Dendritic cell treated with granulocyte-macrophage colony-stimulating factor and Interleukin-4, amounts not matched to agents 40 ng/mL and 50 ng/mL, for 4 days (primary cell): ENCODE results near the gene FASN.

Experiments used
- H3K27ac Mint-ChIP-seq: one replicate; pipeline ENCODE4 v1.8.0; 2022; ENCODE audit warnings: mild to moderate bottlenecking, mixed read lengths
- H3K27me3 Mint-ChIP-seq: one replicate; pipeline ENCODE4 v1.8.0; 2022; ENCODE audit warnings: mild to moderate bottlenecking, mixed read lengths
- H3K36me3 Mint-ChIP-seq: one replicate; pipeline ENCODE4 v1.8.0; 2022; ENCODE audit warnings: low read depth, mixed read lengths
- H3K4me1 Mint-ChIP-seq: one replicate; pipeline ENCODE4 v1.8.0; 2022; ENCODE audit warnings: low read depth, mixed read lengths
- H3K4me3 Mint-ChIP-seq: one replicate; pipeline ENCODE4 v1.8.0; 2022; ENCODE audit warnings: mild to moderate bottlenecking, moderate library complexity, mixed read lengths
- H3K9me3 Mint-ChIP-seq: one replicate; pipeline ENCODE4 v1.8.0; 2022; ENCODE audit warnings: mixed read lengths
- intact Hi-C: fragments of 100-400 bp; cut with micrococcal nuclease; formaldehyde crosslinking; loops from one replicate; pipeline ENCODE4 v1.15.0; 2022

Gene FASN

DNA sequence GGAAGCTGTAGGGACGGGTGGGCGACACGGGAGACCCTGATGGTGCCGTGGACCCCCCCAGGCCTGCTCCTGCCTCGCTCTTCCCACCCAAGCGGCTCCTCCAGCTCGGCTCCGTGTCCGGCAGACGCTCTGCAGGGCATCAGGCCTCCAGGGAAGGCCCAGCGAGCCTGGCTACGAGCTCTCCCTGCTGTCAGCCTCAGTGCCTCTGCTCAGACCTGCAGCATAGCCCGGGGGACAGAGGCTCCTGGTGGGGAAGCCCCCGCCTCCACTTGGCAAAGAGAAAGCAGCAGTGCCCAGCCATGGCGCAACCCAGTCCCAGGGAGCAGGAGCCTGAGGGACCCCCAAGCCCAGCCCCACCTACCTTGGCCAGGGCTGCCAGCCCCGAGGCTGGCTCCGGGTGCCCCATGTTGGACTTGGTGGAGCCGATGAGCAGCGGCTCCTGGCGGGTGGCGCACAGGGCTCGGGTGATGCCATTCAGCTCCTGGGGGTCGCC, 5.9 kb downstream of the FASN start:
- H3K27ac Mint-ChIP-seq = no peak overlapping the region
- no peaks in the 10 kb centered on the region for H3K9me3 Mint-ChIP-seq
- peaks cover 97% of the 10 kb centered on the region for H3K36me3 Mint-ChIP-seq
- H3K27me3 Mint-ChIP-seq = peaks cover 2% of the 10 kb centered on the region
- H3K4me1 Mint-ChIP-seq = peaks cover 19% of the 10 kb centered on the region
- intact Hi-C loops = no loop called here
- H3K4me3 Mint-ChIP-seq = no peak overlapping the region

- H3K4me1 Mint-ChIP-seq = peaks cover 13% of the 10 kb centered on the region
- no peak overlapping the region for H3K27ac Mint-ChIP-seq
- no peak overlapping the region for H3K4me3 Mint-ChIP-seq
- no peaks in the 10 kb centered on the region for H3K9me3 Mint-ChIP-seq
- intact Hi-C loops = no loop called here
- H3K27me3 Mint-ChIP-seq = no peaks in the 10 kb centered on the region
- peaks cover 99% of the 10 kb centered on the region for H3K36me3 Mint-ChIP-seq
Measured at GRCh38 chr17:82091264-82092066, 6.6 kb downstream of the FASN start.

DNA sequence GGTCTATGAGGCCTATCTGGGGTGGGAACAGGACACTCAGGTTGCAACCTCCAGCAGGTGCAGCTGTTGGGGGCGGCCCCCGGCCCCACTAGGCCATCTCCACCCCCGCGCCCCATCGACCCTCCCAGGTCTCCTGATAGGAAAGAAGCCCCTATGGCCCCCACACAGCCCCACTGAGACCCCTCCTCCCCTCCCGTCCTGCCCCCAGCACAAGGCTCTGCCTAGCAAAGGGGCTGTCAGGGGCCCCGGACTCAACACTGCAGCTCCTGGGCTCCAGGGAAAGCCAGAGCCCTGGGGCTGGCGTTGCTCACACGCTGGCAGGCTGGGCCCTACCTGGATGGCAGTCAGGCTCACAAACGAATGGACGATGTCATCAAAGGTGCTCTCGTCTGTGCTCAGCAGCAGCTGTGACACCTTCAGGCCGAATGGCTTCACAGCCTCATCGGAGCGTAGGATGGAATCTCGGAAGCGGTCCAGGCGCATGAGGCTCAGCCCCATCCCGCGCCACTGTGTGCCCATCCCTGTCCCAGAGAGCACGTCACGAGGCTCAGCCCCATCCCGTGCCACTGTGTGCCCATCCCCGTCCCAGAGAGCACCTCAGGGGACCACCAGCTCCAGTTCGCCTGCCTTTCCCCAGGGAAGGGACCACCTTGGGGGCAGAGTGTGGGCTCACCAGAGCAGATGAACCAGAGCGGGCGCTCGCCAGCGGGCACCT, 7.3 kb downstream of the FASN start:
- peaks cover 99% of the 10 kb centered on the region for H3K36me3 Mint-ChIP-seq

GRCh38 chr17:82089723-82090548, 8.1 kb downstream of the FASN start:
- no peaks in the 10 kb centered on the region for H3K4me1 Mint-ChIP-seq
- no peaks in the 10 kb centered on the region for H3K9me3 Mint-ChIP-seq
- intact Hi-C loops = no loop called here
- peaks cover 99% of the 10 kb centered on the region for H3K36me3 Mint-ChIP-seq
- H3K4me3 Mint-ChIP-seq = no peak overlapping the region
- no peak overlapping the region for H3K27ac Mint-ChIP-seq
- no peaks in the 10 kb centered on the region for H3K27me3 Mint-ChIP-seq

More for the DNA sequence above, 7.3 kb downstream of the FASN start:
- Mint-ChIP-seq H3K4me3 (no peak overlapping the region), H3K27ac (no peak overlapping the region), H3K9me3 (no peaks in the 10 kb centered on the region), H3K27me3 (no peaks in the 10 kb centered on the region), H3K4me1 (peaks cover 5% of the 10 kb centered on the region)
- intact Hi-C loops = no loop called here

DNA sequence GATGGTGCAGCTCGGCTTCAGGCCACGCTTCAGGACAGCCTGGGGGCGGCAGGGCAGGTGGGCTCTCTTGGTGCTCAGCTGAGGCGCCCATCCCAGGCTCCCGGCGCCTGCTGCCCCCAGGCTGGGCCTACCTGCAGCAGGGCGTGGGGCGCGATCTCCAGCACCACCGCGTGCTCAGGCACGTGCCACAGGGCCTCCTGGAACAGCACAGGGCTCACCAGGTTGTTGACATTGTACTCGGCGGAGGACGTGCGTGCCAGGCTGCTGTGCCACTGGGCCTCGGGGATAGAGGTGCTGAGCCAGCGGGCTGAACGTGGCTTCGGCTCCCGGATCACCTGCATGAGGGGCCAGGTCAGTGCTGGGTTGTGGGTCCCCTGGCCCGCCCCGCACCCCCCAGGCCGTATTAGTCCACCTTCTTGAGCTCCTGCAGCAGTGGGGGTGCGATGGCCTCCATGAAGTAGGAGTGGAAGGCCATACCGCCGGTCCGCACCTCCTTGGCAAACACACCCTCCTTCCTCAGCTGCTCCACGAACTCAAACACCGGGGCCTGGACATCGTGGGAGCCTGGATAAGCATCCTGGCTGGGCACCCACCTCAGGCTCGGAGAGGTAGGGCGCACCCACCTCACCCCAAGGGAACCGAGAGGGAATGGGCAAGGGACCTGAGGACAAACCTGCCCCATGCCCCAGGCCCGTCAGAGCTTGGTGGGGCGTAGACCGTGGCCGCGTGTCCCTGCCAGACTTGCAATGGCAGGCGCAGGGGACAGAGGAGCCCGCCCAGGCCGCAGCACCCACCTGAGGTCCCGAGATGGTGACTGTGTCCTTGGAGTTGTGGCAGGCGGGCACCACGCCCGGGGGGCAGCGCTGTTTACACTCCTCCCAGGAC, 9.0 kb downstream of the FASN start:
- Mint-ChIP-seq H3K27me3 (no peaks in the 10 kb centered on the region), H3K27ac (no peak overlapping the region)
- intact Hi-C loops = no loop called here

DNA sequence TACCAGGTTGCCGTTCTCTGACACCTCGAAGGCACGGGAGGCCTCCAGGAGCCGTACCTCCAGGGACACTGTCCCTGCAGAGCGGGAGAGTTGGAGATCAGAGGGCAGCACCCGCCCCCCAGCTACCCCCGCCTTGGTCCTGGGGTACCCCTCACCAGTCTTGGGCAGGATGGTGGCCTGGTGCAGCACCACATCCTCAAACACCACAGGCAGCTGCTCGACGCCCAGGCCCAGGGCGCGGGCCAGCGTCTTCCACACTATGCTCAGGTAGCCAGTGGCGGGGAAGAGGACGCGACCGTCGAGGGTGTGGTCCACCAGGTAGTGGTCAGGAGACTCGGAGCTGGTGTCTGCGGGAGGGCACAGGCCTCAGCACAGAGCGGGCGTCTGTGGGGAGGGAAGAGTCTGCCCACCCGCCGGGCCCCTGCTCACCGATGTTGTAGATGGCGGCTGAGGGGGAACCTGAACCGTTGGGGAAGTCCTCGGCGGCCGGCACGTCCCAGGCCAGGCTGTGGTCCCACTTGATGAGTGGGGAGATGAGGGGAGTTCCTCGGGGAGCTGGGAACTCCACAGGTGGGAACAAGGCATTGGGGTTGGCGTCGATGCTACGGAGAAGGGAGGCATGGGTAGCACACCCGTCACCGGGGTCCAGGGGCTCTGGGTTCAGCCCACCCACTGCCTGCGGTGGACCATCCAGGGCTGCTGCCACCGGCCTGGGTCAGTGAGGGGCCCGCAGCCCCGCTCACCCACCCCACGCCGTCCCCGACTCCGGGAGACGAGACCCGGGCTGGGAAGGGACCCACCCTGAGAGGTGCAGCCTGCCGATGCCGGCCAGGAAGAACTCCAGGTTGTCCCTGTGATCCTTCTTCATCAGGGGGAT, 9.8 kb downstream of the FASN start:
- Mint-ChIP-seq H3K9me3 (no peaks in the 10 kb centered on the region), H3K4me3 (no peak overlapping the region), H3K4me1 (no peaks in the 10 kb centered on the region), H3K27me3 (no peaks in the 10 kb centered on the region), H3K36me3 (peaks cover 100% of the 10 kb centered on the region), H3K27ac (no peak overlapping the region)
- intact Hi-C loops = no loop called here

More for the DNA sequence above, 9.0 kb downstream of the FASN start:
- H3K9me3 Mint-ChIP-seq = no peaks in the 10 kb centered on the region
- H3K4me3 Mint-ChIP-seq = no peak overlapping the region
- peaks cover 100% of the 10 kb centered on the region for H3K36me3 Mint-ChIP-seq
- no peaks in the 10 kb centered on the region for H3K4me1 Mint-ChIP-seq

DNA sequence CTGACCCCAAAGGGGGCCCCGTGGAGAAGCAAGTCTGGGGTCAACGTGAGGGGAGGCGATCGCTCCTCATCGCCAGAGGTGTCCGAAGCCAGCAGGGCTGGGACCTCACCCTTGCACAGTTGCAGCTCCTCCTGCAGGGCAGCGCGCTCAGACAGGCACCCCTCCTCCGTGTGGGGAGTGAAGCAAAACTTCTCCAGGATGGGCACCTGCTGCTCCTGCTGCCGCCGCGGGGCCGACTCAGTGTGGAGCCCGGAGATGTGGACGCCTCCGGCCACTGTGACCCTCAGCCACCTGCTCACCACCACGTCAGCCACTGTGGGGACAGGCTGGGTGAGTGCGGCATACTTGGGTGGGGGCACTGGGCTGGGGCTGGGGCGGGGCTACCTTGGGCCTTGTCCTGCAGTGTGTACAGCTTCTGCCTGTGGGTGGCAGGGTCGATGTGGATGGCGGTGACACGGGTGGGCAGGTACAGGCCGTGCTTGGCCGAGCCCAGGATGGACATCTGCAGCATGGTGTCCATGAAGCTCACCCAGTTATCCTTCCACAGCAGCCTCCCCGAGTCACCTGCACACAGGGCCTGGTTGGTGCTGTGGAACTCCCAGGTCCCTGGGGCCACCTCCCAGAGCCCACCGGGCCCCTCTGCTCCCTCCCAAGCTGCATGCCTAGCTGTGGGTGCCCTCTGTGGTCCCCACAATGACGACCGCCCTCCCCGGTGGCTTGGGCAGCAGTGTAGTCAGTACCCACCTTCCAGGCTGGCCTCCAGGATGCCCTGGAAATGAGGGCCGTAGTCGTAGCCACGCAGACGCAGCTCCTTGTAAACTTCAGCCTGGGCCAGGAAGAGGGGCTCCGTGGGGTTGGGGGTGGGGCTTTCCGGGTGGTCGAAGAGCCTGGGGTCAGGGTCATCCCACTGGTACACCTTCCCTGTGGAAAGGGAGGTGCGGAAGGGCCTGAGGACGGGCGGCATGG, 10.8 kb downstream of the FASN start:
- Mint-ChIP-seq H3K27ac (no peak overlapping the region), H3K4me3 (no peak overlapping the region), H3K9me3 (no peaks in the 10 kb centered on the region), H3K4me1 (no peaks in the 10 kb centered on the region), H3K27me3 (no peaks in the 10 kb centered on the region), H3K36me3 (peaks cover 100% of the 10 kb centered on the region)
- intact Hi-C loops = no loop called here

DNA sequence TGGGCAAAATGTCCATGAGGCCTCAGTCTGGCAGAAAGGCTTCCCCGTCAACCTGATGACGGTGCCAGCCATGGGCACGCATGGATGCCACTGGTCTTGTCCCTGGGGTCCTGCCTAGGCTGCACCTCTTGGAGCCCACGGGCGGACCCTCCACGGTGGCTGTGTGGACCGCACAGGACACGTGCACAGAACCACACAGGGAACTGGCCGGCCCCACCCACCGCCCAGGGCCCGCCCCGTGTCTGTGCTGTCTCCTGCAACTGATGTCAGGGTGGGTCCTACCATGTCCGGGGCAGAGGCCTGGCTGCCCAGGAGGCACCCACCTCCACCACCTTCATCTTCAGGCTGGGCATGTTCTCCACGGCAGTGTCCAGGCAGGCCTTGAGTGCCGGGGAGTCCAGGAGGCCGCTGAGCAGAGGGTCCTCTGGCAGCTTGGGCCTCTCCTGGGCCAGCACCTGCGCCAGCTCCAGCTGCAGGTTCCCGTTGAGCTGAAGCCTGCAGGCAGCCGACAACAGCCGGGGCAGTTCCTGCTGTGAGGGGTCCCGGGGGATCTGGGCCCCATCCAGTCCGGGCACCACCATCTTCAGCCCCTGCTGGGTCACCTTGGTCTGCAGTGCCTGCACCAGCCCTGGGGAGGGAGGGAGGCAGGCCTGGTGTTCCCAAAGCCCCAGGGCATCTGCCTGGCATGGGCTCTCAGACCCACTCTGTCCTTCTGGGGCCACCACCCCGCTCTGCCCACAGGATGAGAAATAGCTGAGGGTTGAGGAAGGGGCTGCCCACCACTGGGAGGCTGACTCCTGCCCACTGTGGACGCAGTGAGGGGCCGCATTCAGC, 11.9 kb downstream of the FASN start:
- Mint-ChIP-seq H3K27me3 (no peaks in the 10 kb centered on the region), H3K4me1 (no peaks in the 10 kb centered on the region), H3K4me3 (no peak overlapping the region), H3K9me3 (no peaks in the 10 kb centered on the region), H3K36me3 (peaks cover 100% of the 10 kb centered on the region), H3K27ac (no peak overlapping the region)
- intact Hi-C loops = no loop called here

- H3K36me3 Mint-ChIP-seq = peaks cover 100% of the 10 kb centered on the region
- intact Hi-C loops = no loop called here
- H3K4me3 Mint-ChIP-seq = no peak overlapping the region
- H3K27ac Mint-ChIP-seq = no peak overlapping the region
- no peaks in the 10 kb centered on the region for H3K27me3 Mint-ChIP-seq
- no peaks in the 10 kb centered on the region for H3K4me1 Mint-ChIP-seq
- no peaks in the 10 kb centered on the region for H3K9me3 Mint-ChIP-seq
Measured at GRCh38 chr17:82085031-82085861, 12.8 kb downstream of the FASN start.

DNA sequence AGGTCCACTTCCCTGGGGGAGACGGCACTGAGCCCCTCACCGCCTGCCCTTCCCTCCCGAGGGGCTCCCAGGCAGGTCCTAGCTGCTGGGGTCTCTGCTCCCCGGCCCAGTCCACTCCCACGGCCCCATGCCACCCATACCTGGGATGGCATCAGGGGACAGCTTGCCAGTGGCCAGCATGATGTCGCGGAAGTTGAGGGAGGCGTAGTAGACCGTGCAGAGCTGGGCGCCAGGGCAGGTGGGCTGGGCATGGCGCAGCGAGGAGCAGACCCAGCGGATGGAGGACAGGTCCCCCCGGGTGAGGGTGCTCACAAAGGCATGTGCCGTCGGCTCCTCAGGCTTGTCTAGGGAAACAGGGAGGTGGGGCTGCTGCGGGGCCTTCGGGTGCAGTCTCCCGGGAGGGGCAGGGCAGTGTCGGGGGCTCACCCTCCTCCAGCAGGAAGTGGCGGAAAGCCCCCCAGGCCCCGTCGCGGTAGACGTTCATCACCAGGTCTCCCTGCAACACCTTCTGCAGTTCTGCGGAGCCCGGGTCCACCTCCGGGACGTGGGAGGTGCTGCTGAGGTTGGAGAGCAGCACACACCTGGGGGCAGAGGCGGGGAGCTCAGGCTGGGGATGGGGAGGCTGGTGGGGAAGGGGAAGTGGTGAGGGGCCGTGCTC, 13.5 kb downstream of the FASN start:
- intact Hi-C loops = no loop called here

More for the DNA sequence above, 13.5 kb downstream of the FASN start:
- H3K36me3 Mint-ChIP-seq = peaks cover 100% of the 10 kb centered on the region
- H3K4me3 Mint-ChIP-seq = no peak overlapping the region
- no peak overlapping the region for H3K27ac Mint-ChIP-seq
- no peaks in the 10 kb centered on the region for H3K27me3 Mint-ChIP-seq
- H3K4me1 Mint-ChIP-seq = no peaks in the 10 kb centered on the region
- H3K9me3 Mint-ChIP-seq = no peaks in the 10 kb centered on the region
